DND-41 (cell line): ENCODE results near the gene RASSF6.

Source experiments
- ATAC-seq: fragments of 200-7000 bp; cut with Tn5 transposase; 3 replicates; pipeline ENCODE4 v1.9.1; 2021; ENCODE audit warnings: low read depth; ENCODE audit not compliant: insufficient read depth
- DNase-seq: peaks from one replicate; pipeline ENCODE4 v3.0.0-alpha.2; 2020
- H2AFZ ChIP-seq: 2 replicates; pipeline ENCODE4 v1.6.0; 2012; ENCODE audit warnings: low read depth, low read length
- H3K27ac ChIP-seq: 2 replicates; pipeline ENCODE4 v1.5.1; 2012; ENCODE audit warnings: low read length, inconsistent platforms
- H3K27me3 ChIP-seq: fragments of 200-600 bp; sonication (generic); 2 replicates; pipeline ENCODE4 v1.6.0; 2012; ENCODE audit warnings: low read length, mild to moderate bottlenecking, inconsistent platforms; ENCODE audit not compliant: insufficient read depth, poor library complexity
- H3K36me3 ChIP-seq: 2 replicates; pipeline ENCODE4 v1.5.1; 2012; ENCODE audit warnings: low read length, inconsistent platforms; ENCODE audit not compliant: insufficient read depth
- H3K4me1 ChIP-seq: 2 replicates; pipeline ENCODE4 v1.5.1; 2012; ENCODE audit warnings: mild to moderate bottlenecking, low read length; ENCODE audit not compliant: insufficient read depth
- H3K4me2 ChIP-seq: 2 replicates; pipeline ENCODE4 v1.6.0; 2012; ENCODE audit warnings: mild to moderate bottlenecking, moderate library complexity, low read length, inconsistent platforms; ENCODE audit not compliant: insufficient read depth
- H3K4me3 ChIP-seq, 2 experiments: fragments of 200-600 bp in 1 of 2; shearing (Covaris generic) in 1 of 2; 2 replicates each; pipeline ENCODE4 v1.5.1; 2012 to 2016; ENCODE audit warnings: inconsistent platforms in 2 of 2, low read length in 2 of 2, mild to moderate bottlenecking in 2 of 2, low read depth in 1 of 2, moderate library complexity in 1 of 2
- H3K79me2 ChIP-seq: 2 replicates; pipeline ENCODE4 v1.6.0; 2012; ENCODE audit warnings: low read length, inconsistent platforms; ENCODE audit not compliant: insufficient read depth
- H3K9ac ChIP-seq: 2 replicates; pipeline ENCODE4 v1.6.0; 2012; ENCODE audit warnings: low read depth, mild to moderate bottlenecking, inconsistent platforms, low read length, moderate library complexity
- H3K9me3 ChIP-seq: 2 replicates; pipeline ENCODE4 v1.5.1; 2012; ENCODE audit warnings: low read length, moderate library complexity, mild to moderate bottlenecking, inconsistent platforms; ENCODE audit not compliant: insufficient read depth, severe bottlenecking
- H4K20me1 ChIP-seq: 2 replicates; pipeline ENCODE4 v1.6.0; 2012; ENCODE audit warnings: low read length; ENCODE audit not compliant: insufficient read depth
- EZH2 ChIP-seq: IDR thresholded peaks from 3 replicates; pipeline ENCODE4 v1.6.1; 2012; ENCODE audit warnings: borderline replicate concordance, low read depth, mild to moderate bottlenecking, moderate library complexity, low read length, inconsistent platforms; ENCODE audit not compliant: severe bottlenecking
- TF ChIP-seq, protein P1 (sequence below): IDR thresholded peaks from 2 replicates; pipeline ENCODE4 v1.5.1; 2012; ENCODE audit warnings: borderline replicate concordance, low read length, moderate library complexity, mild to moderate bottlenecking; ENCODE audit not compliant: poor library complexity, severe bottlenecking; ENCODE audit errors: extremely low read depth

Gene RASSF6

GRCh38 chr4:73527196-73527595, 93.0 kb downstream of the RASSF6 start:
- H3K4me1 ChIP-seq: no peaks in the 10 kb centered on the region
- no peak overlapping the region for H3K9ac ChIP-seq
- H3K4me2 ChIP-seq: no peak overlapping the region
- no peak overlapping the region for H3K27ac ChIP-seq
- no peak for DNase-seq
- TF ChIP-seq, protein P1, sequence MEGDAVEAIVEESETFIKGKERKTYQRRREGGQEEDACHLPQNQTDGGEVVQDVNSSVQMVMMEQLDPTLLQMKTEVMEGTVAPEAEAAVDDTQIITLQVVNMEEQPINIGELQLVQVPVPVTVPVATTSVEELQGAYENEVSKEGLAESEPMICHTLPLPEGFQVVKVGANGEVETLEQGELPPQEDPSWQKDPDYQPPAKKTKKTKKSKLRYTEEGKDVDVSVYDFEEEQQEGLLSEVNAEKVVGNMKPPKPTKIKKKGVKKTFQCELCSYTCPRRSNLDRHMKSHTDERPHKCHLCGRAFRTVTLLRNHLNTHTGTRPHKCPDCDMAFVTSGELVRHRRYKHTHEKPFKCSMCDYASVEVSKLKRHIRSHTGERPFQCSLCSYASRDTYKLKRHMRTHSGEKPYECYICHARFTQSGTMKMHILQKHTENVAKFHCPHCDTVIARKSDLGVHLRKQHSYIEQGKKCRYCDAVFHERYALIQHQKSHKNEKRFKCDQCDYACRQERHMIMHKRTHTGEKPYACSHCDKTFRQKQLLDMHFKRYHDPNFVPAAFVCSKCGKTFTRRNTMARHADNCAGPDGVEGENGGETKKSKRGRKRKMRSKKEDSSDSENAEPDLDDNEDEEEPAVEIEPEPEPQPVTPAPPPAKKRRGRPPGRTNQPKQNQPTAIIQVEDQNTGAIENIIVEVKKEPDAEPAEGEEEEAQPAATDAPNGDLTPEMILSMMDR: no peak
- TF ChIP-seq EZH2: no peak
- H2AFZ ChIP-seq: no peak overlapping the region
- H3K79me2 ChIP-seq: no peaks in the 10 kb centered on the region
- no peaks in the 10 kb centered on the region for H3K36me3 ChIP-seq
- no peak overlapping the region for H3K4me3 ChIP-seq
- H4K20me1 ChIP-seq: no peaks in the 10 kb centered on the region
- H3K9me3 ChIP-seq: no peaks in the 10 kb centered on the region
- no peak for ATAC-seq
- no peaks in the 10 kb centered on the region for H3K27me3 ChIP-seq

GRCh38 chr4:73525611-73526010, 94.6 kb downstream of the RASSF6 start:
- Histone ChIP-seq H2AFZ (no peak overlapping the region), H3K79me2 (no peaks in the 10 kb centered on the region), H3K27ac (no peak overlapping the region), H3K36me3 (no peaks in the 10 kb centered on the region), H3K9me3 (no peaks in the 10 kb centered on the region), H4K20me1 (no peaks in the 10 kb centered on the region), H3K4me1 (peaks cover 6% of the 10 kb centered on the region), H3K4me2 (no peak overlapping the region), H3K9ac (no peak overlapping the region), H3K27me3 (no peaks in the 10 kb centered on the region), H3K4me3 (no peak overlapping the region)
- no peak for TF ChIP-seq EZH2
- TF ChIP-seq, protein P1: no peak
- DNase-seq (no peak), ATAC-seq (no peak)

GRCh38 chr4:73523126-73523525, 97.1 kb downstream of the RASSF6 start:
- Histone ChIP-seq H3K9me3 (no peaks in the 10 kb centered on the region), H3K36me3 (no peaks in the 10 kb centered on the region), H3K27me3 (no peaks in the 10 kb centered on the region), H3K27ac (no peak overlapping the region), H3K4me3 (no peak overlapping the region), H3K4me2 (no peak overlapping the region), H2AFZ (no peak overlapping the region), H3K4me1 (peaks cover 12% of the 10 kb centered on the region), H3K79me2 (no peaks in the 10 kb centered on the region), H3K9ac (no peak overlapping the region), H4K20me1 (no peaks in the 10 kb centered on the region)
- TF ChIP-seq, protein P1: no peak
- TF ChIP-seq EZH2: no peak
- DNase-seq (no peak), ATAC-seq (no peak)
